PC-9 (cell line): ENCODE measurements around the gene CREB1. TPM values are rescaled to one million over a fixed set of nuclear protein-coding genes. Genes with fewer than 3 reads are reported as not detected.

Experiments
- BruUV-seq: library from RNA; stranded (reverse); fragments of 400-500 nt; replicated peaks from 2 replicates; lab custom pipeline; 2021; lab: Mats Ljungman, UMichigan
- CTCF ChIA-PET: fragments of 300-600 bp; sonication (Branson Sonifier 250); formaldehyde crosslinking; loops from one replicate; lab custom pipeline; 2022; ENCODE audit warnings: antibody characterized with exemption; lab: Charles Lee
- POLR2A ChIA-PET: fragments of 300-600 bp; sonication (Branson Sonifier 250); formaldehyde crosslinking; loops from one replicate; lab custom pipeline; 2022; ENCODE audit warnings: antibody characterized with exemption; ENCODE audit not compliant: unreplicated experiment; lab: Charles Lee
- DNase-seq, 2 experiments: peaks; one replicate each; pipeline versions ENCODE4 v3.0.0 to v3.0.0-alpha.2; 2015 to 2022; ENCODE audit warnings: mixed read lengths in 1 of 2
- H2AFZ ChIP-seq: fragments of 200-600 bp; sonication (generic); 2 replicates; pipeline ENCODE4 v1.8.1; 2017; ENCODE audit warnings: antibody characterized with exemption
- H3F3A ChIP-seq: fragments of 200-600 bp; sonication (generic); 2 replicates; pipeline ENCODE4 v1.8.1; 2017; ENCODE audit warnings: antibody characterized with exemption, mild to moderate bottlenecking, low read depth; ENCODE audit not compliant: insufficient read depth
- H3K27ac ChIP-seq: fragments of 200-600 bp; sonication (generic); 2 replicates; pipeline ENCODE4 v1.6.1; 2016; ENCODE audit warnings: mixed run types
- H3K27me3 ChIP-seq: fragments of 200-600 bp; sonication (generic); 2 replicates; pipeline ENCODE4 v1.6.1; 2016; ENCODE audit warnings: low read depth, mixed run types; ENCODE audit not compliant: insufficient read depth
- H3K36me3 ChIP-seq: fragments of 200-600 bp; sonication (generic); 2 replicates; pipeline ENCODE4 v1.6.1; 2016; ENCODE audit warnings: low read depth, mixed run types
- H3K4me1 ChIP-seq: fragments of 200-600 bp; sonication (generic); replicated peaks from 2 replicates; pipeline ENCODE4 v1.6.1; 2016; ENCODE audit warnings: mixed run types; ENCODE audit not compliant: insufficient read depth
- H3K4me2 ChIP-seq: fragments of 200-600 bp; sonication (generic); 2 replicates; pipeline ENCODE4 v1.6.1; 2017; ENCODE audit warnings: mixed run types
- H3K4me3 ChIP-seq: fragments of 200-600 bp; sonication (generic); 2 replicates; pipeline ENCODE4 v1.6.1; 2016; ENCODE audit warnings: mixed run types
- H3K79me2 ChIP-seq: fragments of 200-600 bp; sonication (generic); 2 replicates; pipeline ENCODE4 v1.6.1; 2017; ENCODE audit warnings: low read depth, mixed run types
- H3K9me2 ChIP-seq: fragments of 200-600 bp; sonication (generic); 2 replicates; pipeline ENCODE4 v1.8.1; 2017; ENCODE audit warnings: mild to moderate bottlenecking; ENCODE audit not compliant: insufficient read depth
- H3K9me3 ChIP-seq: fragments of 200-600 bp; sonication (generic); 2 replicates; pipeline ENCODE4 v1.8.1; 2016; ENCODE audit warnings: low read depth; ENCODE audit not compliant: insufficient read depth
- H4K20me1 ChIP-seq: fragments of 200-600 bp; sonication (generic); 2 replicates; pipeline ENCODE4 v1.8.1; 2017; ENCODE audit not compliant: insufficient read depth
- CTCF ChIP-seq: fragments of 200-600 bp; sonication (generic); conservative IDR thresholded peaks from 2 replicates; pipeline ENCODE4 v1.6.1; 2017; ENCODE audit warnings: mixed run types, antibody characterized with exemption, mild to moderate bottlenecking, moderate library complexity
- EZH2 ChIP-seq: fragments of 200-600 bp; sonication (generic); IDR thresholded peaks from 2 replicates; pipeline ENCODE4 v1.8.0; 2017; ENCODE audit warnings: antibody characterized with exemption, low read depth
- intact Hi-C: fragments of 100-400 bp; cut with micrococcal nuclease; formaldehyde crosslinking; loops from one replicate; pipeline ENCODE4 v1.10.0; 2022; ENCODE audit not compliant: unreplicated experiment
- total RNA-seq: library from RNA; stranded (reverse); gene quantifications from 2 replicates; pipeline ENCODE4 v1.2.3, GENCODE V29; 2021

The CREB1 gene
- total RNA-seq, 1 experiment from 2014 or later = 42.2 TPM

- Histone ChIP-seq H3K9me3 (no peaks in the 10 kb centered on the region), H3F3A (no peaks in the 10 kb centered on the region), H3K4me2 (no peak overlapping the region), H3K4me1 (no peaks in the 10 kb centered on the region), H3K9me2 (no peaks in the 10 kb centered on the region), H4K20me1 (no peaks in the 10 kb centered on the region), H3K4me3 (no peak overlapping the region), H3K27ac (no peak overlapping the region), H3K27me3 (no peaks in the 10 kb centered on the region), H3K79me2 (peaks cover 79% of the 10 kb centered on the region), H3K36me3 (no peaks in the 10 kb centered on the region), H2AFZ (no peak overlapping the region)
- no TSS peak for BruUV-seq
- DNase-seq = no peak
- CTCF ChIA-PET = no interaction called here
- POLR2A ChIA-PET = no interaction called here
- TF ChIP-seq CTCF (no peak), EZH2 (no peak)
- intact Hi-C loops = no loop called here
Observed at GRCh38 chr2:207543272-207543671, 13.5 kb downstream of the CREB1 start.

- Histone ChIP-seq H3K4me3 (no peak overlapping the region), H3K9me3 (no peaks in the 10 kb centered on the region), H3K27ac (no peak overlapping the region), H3F3A (no peaks in the 10 kb centered on the region; the same call in 1 of the 2 replicates), H4K20me1 (no peaks in the 10 kb centered on the region), H3K9me2 (no peaks in the 10 kb centered on the region), H3K27me3 (no peaks in the 10 kb centered on the region), H3K4me2 (no peak overlapping the region), H3K4me1 (no peaks in the 10 kb centered on the region), H3K36me3 (no peaks in the 10 kb centered on the region), H3K79me2 (peaks cover 74% of the 10 kb centered on the region), H2AFZ (no peak overlapping the region)
- ChIA-PET CTCF (no interaction called here), POLR2A (no interaction called here)
- intact Hi-C loops = no loop called here
- no peak for TF ChIP-seq EZH2
- no peak for TF ChIP-seq CTCF
- BruUV-seq = no TSS peak
- DNase-seq = no peak
Observed at GRCh38 chr2:207546822-207547221, 17.1 kb downstream of the CREB1 start.

GRCh38 chr2:207549145-207549544, 19.4 kb downstream of the CREB1 start:
- TF ChIP-seq CTCF = no peak
- no peak for TF ChIP-seq EZH2
- Histone ChIP-seq H3K4me1 (no peaks in the 10 kb centered on the region), H3K27me3 (no peaks in the 10 kb centered on the region), H3K36me3 (no peaks in the 10 kb centered on the region), H2AFZ (no peak overlapping the region), H3K9me3 (no peaks in the 10 kb centered on the region), H3K9me2 (no peaks in the 10 kb centered on the region), H3F3A (no peaks in the 10 kb centered on the region; the same call in 1 of the 2 replicates), H4K20me1 (no peaks in the 10 kb centered on the region), H3K4me2 (no peak overlapping the region), H3K79me2 (peaks cover 68% of the 10 kb centered on the region), H3K4me3 (no peak overlapping the region), H3K27ac (no peak overlapping the region)
- POLR2A ChIA-PET = interaction anchor here (0.6 kb wide), 1 partner anchor 139 kb away, joined by 3 read pairs; no protein-coding TSS in a partner anchor
- CTCF ChIA-PET = no interaction called here
- intact Hi-C loops = no loop called here
- BruUV-seq = no TSS peak
- DNase-seq = no peak
